ENCODE results near the gene PPFIA2.

Gene PPFIA2

DNA sequence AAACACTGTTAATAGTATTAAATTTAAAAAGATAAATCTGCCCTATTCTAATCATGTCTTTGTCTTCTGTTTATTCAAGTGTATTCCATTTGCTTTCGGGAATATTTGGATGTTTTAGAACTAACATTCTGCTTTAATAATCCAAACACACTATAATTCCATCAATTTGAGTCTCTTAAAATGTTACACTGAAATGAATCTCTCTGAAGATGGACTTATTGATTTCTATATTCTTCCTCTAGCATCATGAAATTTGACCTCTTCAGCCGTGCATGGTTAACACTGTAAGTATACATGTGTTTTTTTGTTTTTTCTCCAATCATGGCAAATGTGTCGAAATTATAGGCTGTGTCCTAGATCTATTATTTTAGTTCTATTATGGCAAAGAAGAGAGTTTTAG, 342.1 kb downstream of the PPFIA2 start:
- no peak for DNase-seq

- DNase-seq, result no peak
Measured at GRCh38 chr12:81416571-81416970, 342.6 kb downstream of the PPFIA2 start.

- no peak for DNase-seq
Measured at GRCh38 chr12:81414441-81414840, 344.7 kb downstream of the PPFIA2 start.

- DNase-seq, result no peak
Measured at GRCh38 chr12:81412940-81413339, 346.2 kb downstream of the PPFIA2 start.

DNA sequence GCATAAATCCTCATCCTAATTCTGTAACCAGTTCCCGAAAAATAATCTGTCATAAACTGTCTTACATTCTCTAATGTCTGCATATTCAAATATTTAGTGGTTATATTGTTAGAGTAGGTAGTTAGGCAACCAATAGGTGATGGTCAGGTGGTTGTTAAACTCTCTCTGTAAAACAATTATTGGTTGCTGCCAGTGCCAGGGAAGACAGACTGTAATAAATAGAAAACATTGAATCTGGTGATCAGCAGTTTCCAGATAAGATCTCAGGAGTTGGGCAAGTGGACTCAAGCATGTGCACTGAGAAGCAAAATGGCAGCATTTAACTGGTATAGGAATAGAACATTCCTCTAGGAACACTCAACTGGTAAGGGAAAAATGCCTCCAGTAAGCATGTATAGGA, 355.8 kb downstream of the PPFIA2 start:
- no peak for DNase-seq

DNA sequence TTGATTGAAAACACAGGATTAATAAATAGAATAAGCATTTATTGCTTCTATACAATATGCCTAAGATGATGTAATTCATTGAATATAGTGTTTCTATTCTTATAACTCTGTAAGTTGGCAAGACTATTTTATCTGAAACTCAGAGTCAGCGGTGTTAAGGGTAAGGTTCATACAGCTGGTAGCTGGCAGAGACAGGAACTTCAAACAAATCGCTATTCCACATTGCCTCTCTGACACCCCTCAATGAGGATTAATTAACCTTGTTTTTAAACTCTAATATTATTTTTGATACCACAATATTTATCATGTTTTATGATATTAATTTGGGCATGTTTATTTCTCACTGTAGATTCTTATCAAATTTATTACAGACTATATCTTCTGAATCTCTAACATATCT, 357.9 kb downstream of the PPFIA2 start:
- no peak for DNase-seq

- no peak for DNase-seq
Measured at GRCh38 chr12:81400024-81400423, 359.1 kb downstream of the PPFIA2 start.

- no peak for DNase-seq
Measured at GRCh38 chr12:81395431-81395830, 363.7 kb downstream of the PPFIA2 start.

DNA sequence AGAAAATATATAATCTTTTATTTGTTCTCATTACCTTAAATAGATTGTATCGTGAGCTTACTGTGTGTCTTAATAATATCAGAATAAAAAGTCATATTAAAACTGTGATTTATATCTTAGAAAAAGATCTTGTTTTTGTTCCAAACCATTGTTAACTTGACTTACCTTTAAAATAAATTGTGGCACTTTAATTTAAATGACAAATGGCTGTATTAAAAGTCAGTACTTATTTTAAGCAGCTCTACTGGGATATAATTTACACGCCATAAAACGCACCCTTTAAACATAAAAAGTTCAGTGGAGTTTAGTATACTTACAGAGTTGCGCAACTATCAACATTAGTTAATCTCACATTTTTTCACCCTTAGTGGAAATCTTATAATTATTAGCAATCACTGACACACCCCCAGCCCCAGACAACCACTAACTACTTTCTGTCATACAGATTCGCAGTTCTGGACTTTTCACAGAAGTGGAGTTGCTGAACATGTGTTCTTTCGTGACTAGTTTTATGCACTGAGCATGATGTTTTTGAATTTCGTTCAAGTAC, 369.5 kb downstream of the PPFIA2 start:
- DNase-seq, result no peak

GRCh38 chr12:81386101-81386500, 373.0 kb downstream of the PPFIA2 start:
- DNase-seq, result no peak

GRCh38 chr12:81381951-81382350, 377.2 kb downstream of the PPFIA2 start:
- peak; percentile 41 for DNase-seq

- no peak for DNase-seq
Measured at GRCh38 chr12:81378601-81379285, 380.4 kb downstream of the PPFIA2 start.

GRCh38 chr12:81377771-81378170, 381.4 kb downstream of the PPFIA2 start:
- no peak for DNase-seq

- DNase-seq, result no peak
Measured at GRCh38 chr12:81375969-81376368, 383.2 kb downstream of the PPFIA2 start.

DNA sequence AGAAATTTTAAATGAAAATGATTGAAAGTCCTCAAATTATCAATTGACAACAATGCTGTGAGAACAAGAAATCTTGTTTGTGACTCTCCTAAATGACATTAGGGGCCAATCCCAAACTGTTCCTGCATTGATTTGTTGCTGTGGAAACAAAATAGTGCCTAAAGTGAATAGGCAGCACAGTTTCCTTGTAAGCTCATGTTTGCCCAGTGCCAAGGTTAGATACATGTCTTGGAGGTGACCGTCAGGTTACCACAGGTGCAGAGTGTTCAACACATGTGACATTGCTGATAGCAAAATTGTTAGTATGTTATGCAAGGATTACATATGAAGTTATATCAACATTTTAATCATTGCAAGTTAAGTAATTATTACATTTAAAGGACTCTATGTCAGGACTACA, 388.7 kb downstream of the PPFIA2 start:
- no peak for DNase-seq

DNA sequence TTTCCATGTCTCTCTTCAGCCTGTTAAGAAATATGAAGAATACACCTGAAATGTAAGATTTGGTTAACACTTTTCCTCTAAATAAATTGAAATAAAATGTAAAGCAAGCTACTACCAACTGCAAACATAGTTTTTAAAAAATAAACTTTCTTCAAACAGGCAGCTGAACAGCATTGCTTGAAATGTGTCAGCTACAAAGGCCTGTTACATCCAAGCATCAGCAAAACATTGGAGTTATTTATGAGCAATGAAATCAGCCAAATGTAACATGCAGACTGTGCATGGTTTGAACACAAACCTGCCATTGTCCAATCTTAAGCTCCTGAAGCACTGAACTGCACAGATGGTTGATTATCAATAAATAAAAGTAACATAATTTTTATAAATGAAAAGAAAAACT, 390.0 kb downstream of the PPFIA2 start:
- DNase-seq, result no peak

DNA sequence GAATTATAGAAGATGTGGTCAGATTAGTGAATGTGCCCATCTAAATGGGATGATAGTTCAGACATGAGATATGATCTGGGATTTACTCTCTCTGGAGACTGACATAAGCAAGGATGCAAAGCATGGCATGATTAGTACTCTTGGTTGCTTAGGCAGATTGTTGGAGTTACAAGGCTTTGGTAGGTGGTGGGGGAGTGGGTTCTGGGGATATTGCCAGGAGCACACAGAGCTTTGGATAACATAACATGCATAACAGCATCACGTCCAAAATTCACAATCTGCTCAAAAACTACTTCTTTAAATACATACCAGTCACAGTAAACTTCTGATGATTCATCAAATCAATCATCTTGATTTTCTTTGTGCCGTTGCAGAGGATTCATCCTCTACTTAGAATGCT, 393.9 kb downstream of the PPFIA2 start:
- no peak for DNase-seq

- no peak for DNase-seq
Measured at GRCh38 chr12:81360916-81361315, 398.2 kb downstream of the PPFIA2 start.

DNA sequence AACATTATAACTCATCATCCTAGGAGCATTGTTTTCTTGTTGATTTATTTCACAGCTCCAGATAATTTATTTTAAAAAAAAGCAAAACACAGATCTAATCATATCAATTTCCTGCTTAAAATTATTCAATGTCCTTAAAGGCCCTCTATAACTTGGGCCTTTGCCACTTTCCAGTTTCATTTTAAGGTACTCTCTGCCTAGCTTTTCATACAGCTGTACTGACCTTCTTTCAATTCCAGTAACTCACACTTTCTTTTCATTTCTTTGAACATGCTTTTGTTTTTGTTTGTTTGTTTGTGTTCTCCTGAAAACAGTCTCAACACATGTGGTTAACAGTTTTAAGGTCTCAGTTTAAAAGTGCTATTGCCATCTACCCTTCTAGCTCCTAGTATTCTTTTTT, 399.4 kb downstream of the PPFIA2 start:
- no peak for DNase-seq

- no peak for DNase-seq
Measured at GRCh38 chr12:81354327-81354932, 404.7 kb downstream of the PPFIA2 start.

GRCh38 chr12:81350309-81350708, 408.8 kb downstream of the PPFIA2 start:
- DNase-seq, result no peak

DNA sequence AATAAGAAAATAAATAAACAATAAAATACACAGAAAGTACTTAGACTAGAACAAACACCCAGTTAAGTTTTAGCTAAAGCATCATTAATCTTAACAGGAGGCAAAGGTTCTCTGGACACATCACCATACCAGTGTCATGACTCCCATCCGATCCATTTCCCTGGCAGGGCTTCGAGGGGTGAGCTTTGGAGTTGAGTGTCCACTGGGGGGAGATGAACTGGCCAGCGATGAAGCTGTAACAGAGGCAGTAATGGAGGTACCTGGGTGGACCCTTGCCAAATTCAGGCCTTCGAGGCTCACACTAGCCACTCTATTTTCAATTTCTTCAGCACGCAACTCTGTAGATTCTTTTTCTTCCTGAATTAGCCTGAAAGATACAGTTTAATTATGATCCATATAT, 411.7 kb downstream of the PPFIA2 start:
- DNase-seq, result no peak

- DNase-seq, result no peak
Measured at GRCh38 chr12:81340910-81341309, 418.2 kb downstream of the PPFIA2 start.

DNA sequence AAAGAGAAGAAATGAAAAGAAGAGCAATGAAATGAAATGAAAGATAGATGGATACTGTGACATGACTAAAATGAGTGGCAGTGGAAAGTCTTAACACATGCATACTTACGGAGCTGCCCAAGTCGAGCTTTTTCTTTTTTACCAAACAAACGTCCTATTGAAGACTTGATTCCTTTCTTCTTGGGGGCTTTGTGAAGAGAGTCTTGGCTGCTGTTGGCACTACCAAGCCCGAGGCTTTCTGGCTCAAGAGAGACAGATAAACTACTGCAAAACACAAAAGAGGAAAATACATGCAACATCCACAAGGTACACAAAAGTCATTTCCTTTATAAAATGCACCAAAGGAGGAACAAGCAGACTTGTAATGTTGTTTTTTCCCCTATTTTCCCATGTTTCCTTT, 420.1 kb downstream of the PPFIA2 start:
- no peak for DNase-seq

- DNase-seq, result no peak
Measured at GRCh38 chr12:81337886-81338285, 421.3 kb downstream of the PPFIA2 start.
